HEK293 (cell line): ENCODE results near the gene ZNF521.

Experiments
- CTCF ChIA-PET: fragments of 350-600 bp; formaldehyde crosslinking; extraction: SDS; loops from one replicate; lab custom pipeline; 2021; ENCODE audit warnings: antibody characterized with exemption; lab: Yijun Ruan, JAX
- POLR2A ChIA-PET: fragments of 300-600 bp; formaldehyde crosslinking; extraction: SDS; loops from one replicate; lab custom pipeline; 2020; ENCODE audit warnings: antibody characterized with exemption, inconsistent platforms; lab: Yijun Ruan, JAX
- H3K27ac ChIP-seq: fragments of 200-500 bp; sonication (Bioruptor generic); 2 replicates; pipeline ENCODE4 v1.5.1; 2014; ENCODE audit warnings: low read depth, low read length, control low read depth, inconsistent platforms; ENCODE audit errors: extremely low read depth
- H3K36me3 ChIP-seq, 2 experiments: fragments of 200-500 bp in 1 of 2; sonication (Bioruptor generic) in 1 of 2; 1 replicate in 1 of 2; 2 replicates in 1 of 2; pipeline ENCODE4 v1.5.1; 2014 to 2017; ENCODE audit warnings: inconsistent platforms in 2 of 2, low read length in 2 of 2; ENCODE audit not compliant: control insufficient read depth in 2 of 2, insufficient read depth in 1 of 2
- H3K4me1 ChIP-seq: fragments of 200-500 bp; sonication (Bioruptor generic); 2 replicates; pipeline ENCODE4 v1.5.1; 2014; ENCODE audit warnings: mild to moderate bottlenecking, low read length, inconsistent platforms; ENCODE audit not compliant: control insufficient read depth, insufficient read depth
- H3K4me3 ChIP-seq: 2 replicates; pipeline ENCODE4 v1.5.1; 2011; ENCODE audit warnings: low read depth, mild to moderate bottlenecking, control low read depth, low read length, moderate library complexity
- H3K9me3 ChIP-seq: fragments of 200-500 bp; sonication (Bioruptor generic); 2 replicates; pipeline ENCODE4 v1.5.1; 2014; ENCODE audit warnings: low read depth, low read length, inconsistent platforms; ENCODE audit not compliant: control insufficient read depth, insufficient read depth
- AEBP2 ChIP-seq: fragments of 450-650 bp; formaldehyde crosslinking; IDR thresholded peaks from 2 replicates; pipeline ENCODE4 v1.5.1; 2016; ENCODE audit warnings: missing biosample characterization, missing genetic modification characterization, borderline replicate concordance
- GLIS1 ChIP-seq: fragments of 450-650 bp; formaldehyde crosslinking; IDR thresholded peaks from 2 replicates; pipeline ENCODE4 v1.5.1; 2016; ENCODE audit warnings: missing biosample characterization, missing genetic modification characterization
- KLF7 ChIP-seq: fragments of 450-650 bp; formaldehyde crosslinking; IDR thresholded peaks from 2 replicates; pipeline ENCODE4 v1.5.1; 2016; ENCODE audit warnings: missing biosample characterization, missing genetic modification characterization, borderline replicate concordance
- SCRT1 ChIP-seq: fragments of 450-650 bp; formaldehyde crosslinking; IDR thresholded peaks from 2 replicates; pipeline ENCODE4 v1.5.1; 2016; ENCODE audit warnings: missing biosample characterization, missing genetic modification characterization, borderline replicate concordance
- ZNF18 ChIP-seq: fragments of 450-650 bp; formaldehyde crosslinking; IDR thresholded peaks from 2 replicates; pipeline ENCODE4 v1.5.1; 2016; ENCODE audit warnings: missing biosample characterization, missing genetic modification characterization
- ZNF362 ChIP-seq: fragments of 450-650 bp; formaldehyde crosslinking; IDR thresholded peaks from 2 replicates; pipeline ENCODE4 v1.5.1; 2016; ENCODE audit warnings: missing biosample characterization, missing genetic modification characterization
- ZNF37A ChIP-seq: fragments of 450-650 bp; IDR thresholded peaks from 2 replicates; pipeline ENCODE4 v1.5.1; 2018; ENCODE audit warnings: missing biosample characterization, missing genetic modification characterization
- ZNF529 ChIP-seq: fragments of 450-650 bp; formaldehyde crosslinking; IDR thresholded peaks from 2 replicates; pipeline ENCODE4 v1.5.1; 2017; ENCODE audit warnings: missing genetic modification characterization, missing biosample characterization; ENCODE audit not compliant: insufficient replicate concordance
- TF ChIP-seq, protein P1 (sequence below): fragments of 450-650 bp; formaldehyde crosslinking; IDR thresholded peaks from 2 replicates; pipeline ENCODE4 v1.5.1; 2016; ENCODE audit warnings: missing biosample characterization, missing genetic modification characterization
- TF ChIP-seq, protein P2 (sequence below): fragments of 450-650 bp; formaldehyde crosslinking; IDR thresholded peaks from 2 replicates; pipeline ENCODE4 v1.5.1; 2017; ENCODE audit warnings: missing biosample characterization, missing genetic modification characterization
- TF ChIP-seq, protein P3 (sequence below): fragments of 450-650 bp; formaldehyde crosslinking; IDR thresholded peaks from 2 replicates; pipeline ENCODE4 v1.5.1; 2016; ENCODE audit warnings: missing biosample characterization, missing genetic modification characterization

The ZNF521 gene

DNA sequence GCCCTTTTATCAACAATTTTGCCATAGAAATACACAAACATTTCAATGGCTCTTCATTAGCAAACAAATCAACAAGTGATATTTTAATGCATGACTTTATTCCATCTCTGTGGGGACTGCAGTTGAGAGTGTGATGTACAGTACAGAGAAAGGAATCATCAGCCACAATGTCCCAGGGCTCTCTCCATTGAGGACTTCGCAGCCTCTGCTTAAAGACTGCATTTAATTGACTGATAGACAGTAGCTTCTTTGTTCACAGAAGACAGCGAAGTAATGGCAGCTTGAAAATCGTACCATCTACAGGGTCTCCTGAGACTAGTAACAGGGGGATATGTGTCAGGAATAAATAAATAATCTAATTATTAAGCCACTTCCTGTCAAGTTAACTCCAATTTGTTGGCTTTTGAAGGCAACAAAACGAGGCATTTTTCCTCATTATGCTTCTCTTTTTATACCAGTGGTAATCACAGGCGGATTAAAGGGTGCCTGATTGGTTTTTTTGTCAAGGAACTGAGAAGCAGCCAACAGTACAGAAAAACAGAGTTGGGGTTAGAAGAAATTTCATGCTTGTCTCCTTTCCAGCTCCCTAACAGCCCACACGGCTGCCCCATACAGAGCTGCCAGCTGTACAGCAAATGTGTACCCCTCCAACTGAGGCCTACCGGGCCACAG lies 164.3 kb downstream of the ZNF521 start:
- H3K4me3 ChIP-seq, result no peak overlapping the region
- CTCF ChIA-PET, result interaction anchor here (0.7 kb wide), 1 partner anchor 1883 kb away, joined by 3 read pairs; no protein-coding TSS in a partner anchor
- no peaks in the 10 kb centered on the region for H3K36me3 ChIP-seq
- TF ChIP-seq, protein P1, sequence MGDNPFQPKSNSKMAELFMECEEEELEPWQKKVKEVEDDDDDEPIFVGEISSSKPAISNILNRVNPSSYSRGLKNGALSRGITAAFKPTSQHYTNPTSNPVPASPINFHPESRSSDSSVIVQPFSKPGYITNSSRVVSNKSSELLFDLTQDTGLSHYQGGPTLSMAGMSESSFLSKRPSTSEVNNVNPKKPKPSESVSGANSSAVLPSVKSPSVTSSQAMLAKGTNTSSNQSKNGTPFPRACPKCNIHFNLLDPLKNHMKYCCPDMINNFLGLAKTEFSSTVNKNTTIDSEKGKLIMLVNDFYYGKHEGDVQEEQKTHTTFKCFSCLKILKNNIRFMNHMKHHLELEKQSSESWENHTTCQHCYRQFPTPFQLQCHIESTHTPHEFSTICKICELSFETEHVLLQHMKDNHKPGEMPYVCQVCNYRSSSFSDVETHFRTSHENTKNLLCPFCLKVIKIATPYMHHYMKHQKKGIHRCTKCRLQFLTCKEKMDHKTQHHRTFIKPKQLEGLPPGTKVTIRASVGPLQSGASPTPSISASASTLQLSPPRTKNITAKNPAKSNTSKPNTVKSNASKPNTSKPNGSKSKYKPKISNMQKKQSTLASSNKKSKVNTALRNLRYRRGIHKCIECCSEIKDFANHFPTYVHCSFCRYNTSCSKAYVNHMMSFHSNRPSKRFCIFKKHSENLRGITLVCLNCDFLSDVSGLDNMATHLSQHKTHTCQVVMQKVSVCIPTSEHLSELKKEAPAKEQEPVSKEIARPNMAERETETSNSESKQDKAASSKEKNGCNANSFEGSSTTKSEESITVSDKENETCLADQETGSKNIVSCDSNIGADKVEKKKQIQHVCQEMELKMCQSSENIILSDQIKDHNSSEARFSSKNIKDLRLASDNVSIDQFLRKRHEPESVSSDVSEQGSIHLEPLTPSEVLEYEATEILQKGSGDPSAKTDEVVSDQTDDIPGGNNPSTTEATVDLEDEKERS (tag by site-specific recombination), result no peak
- TF ChIP-seq ZNF362 (tag by site-specific recombination) (no peak), KLF7 (tag by site-specific recombination) (no peak), ZNF18 (tag by site-specific recombination) (no peak)
- TF ChIP-seq, protein P2, sequence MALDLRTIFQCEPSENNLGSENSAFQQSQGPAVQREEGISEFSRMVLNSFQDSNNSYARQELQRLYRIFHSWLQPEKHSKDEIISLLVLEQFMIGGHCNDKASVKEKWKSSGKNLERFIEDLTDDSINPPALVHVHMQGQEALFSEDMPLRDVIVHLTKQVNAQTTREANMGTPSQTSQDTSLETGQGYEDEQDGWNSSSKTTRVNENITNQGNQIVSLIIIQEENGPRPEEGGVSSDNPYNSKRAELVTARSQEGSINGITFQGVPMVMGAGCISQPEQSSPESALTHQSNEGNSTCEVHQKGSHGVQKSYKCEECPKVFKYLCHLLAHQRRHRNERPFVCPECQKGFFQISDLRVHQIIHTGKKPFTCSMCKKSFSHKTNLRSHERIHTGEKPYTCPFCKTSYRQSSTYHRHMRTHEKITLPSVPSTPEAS, result no peak
- H3K4me1 ChIP-seq, result no peaks in the 10 kb centered on the region
- no peak overlapping the region for H3K27ac ChIP-seq
- no peaks in the 10 kb centered on the region for H3K9me3 ChIP-seq
- POLR2A ChIA-PET, result no interaction called here

GRCh38 chr18:25186871-25187270 lies 165.1 kb downstream of the ZNF521 start:
- no peaks in the 10 kb centered on the region for H3K9me3 ChIP-seq
- ChIA-PET CTCF (no interaction called here), POLR2A (no interaction called here)
- no peak overlapping the region for H3K27ac ChIP-seq
- no peaks in the 10 kb centered on the region for H3K4me1 ChIP-seq
- H3K36me3 ChIP-seq, result no peaks in the 10 kb centered on the region
- no peak for TF ChIP-seq ZNF37A (tag by site-specific recombination)
- TF ChIP-seq, protein P3, sequence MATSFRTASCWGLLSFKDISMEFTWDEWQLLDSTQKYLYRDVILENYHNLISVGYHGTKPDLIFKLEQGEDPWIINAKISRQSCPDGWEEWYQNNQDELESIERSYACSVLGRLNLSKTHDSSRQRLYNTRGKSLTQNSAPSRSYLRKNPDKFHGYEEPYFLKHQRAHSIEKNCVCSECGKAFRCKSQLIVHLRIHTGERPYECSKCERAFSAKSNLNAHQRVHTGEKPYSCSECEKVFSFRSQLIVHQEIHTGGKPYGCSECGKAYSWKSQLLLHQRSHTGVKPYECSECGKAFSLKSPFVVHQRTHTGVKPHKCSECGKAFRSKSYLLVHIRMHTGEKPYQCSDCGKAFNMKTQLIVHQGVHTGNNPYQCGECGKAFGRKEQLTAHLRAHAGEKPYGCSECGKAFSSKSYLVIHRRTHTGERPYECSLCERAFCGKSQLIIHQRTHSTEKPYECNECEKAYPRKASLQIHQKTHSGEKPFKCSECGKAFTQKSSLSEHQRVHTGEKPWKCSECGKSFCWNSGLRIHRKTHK (tag by site-specific recombination), result no peak
- TF ChIP-seq GLIS1 (tag by site-specific recombination), result no peak
- TF ChIP-seq ZNF529 (tag by site-specific recombination), result no peak
- no peak for TF ChIP-seq AEBP2 (tag by site-specific recombination)
- no peak for TF ChIP-seq SCRT1
- no peak overlapping the region for H3K4me3 ChIP-seq
